HEK293 (cell line): ENCODE data around the gene KIAA0513.

Experiments used
- CTCF ChIA-PET: fragments of 350-600 bp; formaldehyde crosslinking; extraction: SDS; loops from one replicate; lab custom pipeline; 2021; ENCODE audit warnings: antibody characterized with exemption; lab: Yijun Ruan, JAX
- POLR2A ChIA-PET: fragments of 300-600 bp; formaldehyde crosslinking; extraction: SDS; loops from one replicate; lab custom pipeline; 2020; ENCODE audit warnings: antibody characterized with exemption, inconsistent platforms; lab: Yijun Ruan, JAX
- H3K27ac ChIP-seq: fragments of 200-500 bp; sonication (Bioruptor generic); 2 replicates; pipeline ENCODE4 v1.5.1; 2014; ENCODE audit warnings: low read depth, low read length, control low read depth, inconsistent platforms; ENCODE audit errors: extremely low read depth
- H3K36me3 ChIP-seq, 2 experiments: fragments of 200-500 bp in 1 of 2; sonication (Bioruptor generic) in 1 of 2; 1 replicate in 1 of 2; 2 replicates in 1 of 2; pipeline ENCODE4 v1.5.1; 2014 to 2017; ENCODE audit warnings: inconsistent platforms in 2 of 2, low read length in 2 of 2; ENCODE audit not compliant: control insufficient read depth in 2 of 2, insufficient read depth in 1 of 2
- H3K4me1 ChIP-seq: fragments of 200-500 bp; sonication (Bioruptor generic); 2 replicates; pipeline ENCODE4 v1.5.1; 2014; ENCODE audit warnings: mild to moderate bottlenecking, low read length, inconsistent platforms; ENCODE audit not compliant: control insufficient read depth, insufficient read depth
- H3K4me3 ChIP-seq: 2 replicates; pipeline ENCODE4 v1.5.1; 2011; ENCODE audit warnings: low read depth, mild to moderate bottlenecking, control low read depth, low read length, moderate library complexity
- H3K9me3 ChIP-seq: fragments of 200-500 bp; sonication (Bioruptor generic); 2 replicates; pipeline ENCODE4 v1.5.1; 2014; ENCODE audit warnings: low read depth, low read length, inconsistent platforms; ENCODE audit not compliant: control insufficient read depth, insufficient read depth
- HOXC10 ChIP-seq: sonication (generic); formaldehyde crosslinking; IDR thresholded peaks from 2 replicates; pipeline ENCODE4 v1.8.1; 2023; ENCODE audit warnings: mild to moderate bottlenecking, missing genetic modification reagents
- KLF16 ChIP-seq: fragments of 450-650 bp; formaldehyde crosslinking; IDR thresholded peaks from 2 replicates; pipeline ENCODE4 v1.5.1; 2017; ENCODE audit warnings: missing biosample characterization, missing genetic modification characterization
- RBAK ChIP-seq: fragments of 450-650 bp; formaldehyde crosslinking; IDR thresholded peaks from 2 replicates; pipeline ENCODE4 v1.5.1; 2016; ENCODE audit warnings: missing biosample characterization, missing genetic modification characterization
- SP3 ChIP-seq: fragments of 450-650 bp; formaldehyde crosslinking; IDR thresholded peaks from 2 replicates; pipeline ENCODE4 v1.5.1; 2016; ENCODE audit warnings: missing biosample characterization, missing genetic modification characterization
- ZBTB1 ChIP-seq: fragments of 450-650 bp; formaldehyde crosslinking; IDR thresholded peaks from 2 replicates; pipeline ENCODE4 v1.5.1; 2016; ENCODE audit warnings: missing biosample characterization, missing genetic modification characterization
- ZEB2 ChIP-seq: fragments of 450-650 bp; formaldehyde crosslinking; IDR thresholded peaks from 2 replicates; pipeline ENCODE4 v1.5.1; 2016; ENCODE audit warnings: missing biosample characterization, missing genetic modification characterization
- ZFP3 ChIP-seq: fragments of 450-650 bp; formaldehyde crosslinking; IDR thresholded peaks from 2 replicates; pipeline ENCODE4 v1.5.1; 2016; ENCODE audit warnings: low read depth, missing biosample characterization, missing genetic modification characterization
- ZNF146 ChIP-seq: fragments of 450-650 bp; formaldehyde crosslinking; IDR thresholded peaks from 2 replicates; pipeline ENCODE4 v1.5.1; 2016; ENCODE audit warnings: missing biosample characterization, missing genetic modification characterization
- ZNF211 ChIP-seq: fragments of 450-650 bp; formaldehyde crosslinking; IDR thresholded peaks from 2 replicates; pipeline ENCODE4 v1.5.1; 2016; ENCODE audit warnings: low read depth, missing biosample characterization, missing genetic modification characterization
- ZNF501 ChIP-seq: fragments of 450-650 bp; formaldehyde crosslinking; IDR thresholded peaks from 2 replicates; pipeline ENCODE4 v1.5.1; 2016; ENCODE audit warnings: missing biosample characterization, missing genetic modification characterization
- ZNF510 ChIP-seq: fragments of 450-650 bp; formaldehyde crosslinking; IDR thresholded peaks from 2 replicates; pipeline ENCODE4 v1.5.1; 2018; ENCODE audit warnings: mild to moderate bottlenecking, missing genetic modification characterization, missing biosample characterization; ENCODE audit not compliant: insufficient replicate concordance
- ZNF530 ChIP-seq: fragments of 450-650 bp; formaldehyde crosslinking; IDR thresholded peaks from 2 replicates; pipeline ENCODE4 v1.5.1; 2016; ENCODE audit warnings: low read depth, missing biosample characterization, missing genetic modification characterization
- ZNF629 ChIP-seq: fragments of 450-650 bp; formaldehyde crosslinking; IDR thresholded peaks from 2 replicates; pipeline ENCODE4 v1.5.1; 2017; ENCODE audit warnings: missing biosample characterization, missing genetic modification characterization
- ZNF664 ChIP-seq: fragments of 450-650 bp; formaldehyde crosslinking; IDR thresholded peaks from 2 replicates; pipeline ENCODE4 v1.5.1; 2016; ENCODE audit warnings: missing biosample characterization, missing genetic modification characterization
- ZNF670 ChIP-seq: fragments of 450-650 bp; formaldehyde crosslinking; IDR thresholded peaks from 2 replicates; pipeline ENCODE4 v1.5.1; 2016; ENCODE audit warnings: missing biosample characterization, missing genetic modification characterization, low read depth
- ZNF747 ChIP-seq: fragments of 450-650 bp; formaldehyde crosslinking; IDR thresholded peaks from 2 replicates; pipeline ENCODE4 v1.5.1; 2016; ENCODE audit warnings: missing biosample characterization, missing genetic modification characterization
- TF ChIP-seq, protein P1 (sequence below): fragments of 450-650 bp; formaldehyde crosslinking; IDR thresholded peaks from 2 replicates; pipeline ENCODE4 v1.5.1; 2017; ENCODE audit warnings: missing biosample characterization, missing genetic modification characterization
- TF ChIP-seq, protein P2 (sequence below): fragments of 450-650 bp; formaldehyde crosslinking; IDR thresholded peaks from 2 replicates; pipeline ENCODE4 v1.5.1; 2016; ENCODE audit warnings: missing biosample characterization, missing genetic modification characterization
- TF ChIP-seq, protein P3 (sequence below): fragments of 450-650 bp; formaldehyde crosslinking; IDR thresholded peaks from 2 replicates; pipeline ENCODE4 v1.5.1; 2016; ENCODE audit warnings: missing biosample characterization, missing genetic modification characterization
- TF ChIP-seq, protein P4 (sequence below): fragments of 450-650 bp; formaldehyde crosslinking; IDR thresholded peaks from 2 replicates; pipeline ENCODE4 v1.5.1; 2017; ENCODE audit warnings: missing biosample characterization, missing genetic modification characterization
- TF ChIP-seq, protein P5 (sequence below): fragments of 450-650 bp; formaldehyde crosslinking; IDR thresholded peaks from 2 replicates; pipeline ENCODE4 v1.5.1; 2016; ENCODE audit warnings: missing biosample characterization, missing genetic modification characterization

KIAA0513 gene

DNA sequence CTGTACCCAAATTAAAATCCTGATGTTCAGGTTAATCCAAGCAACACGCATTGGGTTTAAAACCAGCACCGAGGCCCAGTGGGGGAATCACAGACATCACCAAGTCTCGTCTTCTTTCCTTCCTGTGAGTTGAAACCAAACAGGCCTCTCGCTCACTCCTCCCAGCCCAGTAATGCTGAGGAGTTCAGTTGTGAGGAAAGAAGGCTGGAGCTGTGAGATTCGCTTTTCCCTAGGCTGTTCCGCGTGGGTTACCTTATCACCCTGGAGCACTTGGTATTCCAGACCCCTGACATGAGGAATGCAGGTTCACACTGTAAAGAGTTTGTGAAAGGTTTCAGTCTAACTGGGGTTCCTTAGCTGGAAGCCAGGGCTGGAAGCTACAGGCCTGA lies 63.9 kb downstream of the KIAA0513 start:
- Histone ChIP-seq H3K27ac (no peak overlapping the region), H3K4me3 (no peak overlapping the region), H3K9me3 (no peaks in the 10 kb centered on the region), H3K4me1 (peaks cover 2% of the 10 kb centered on the region; the same call in 1 of the 2 replicates)
- CTCF ChIA-PET = interaction anchor here (0.6 kb wide), 1 partner anchor 339 kb away, joined by 3 read pairs; no protein-coding TSS in a partner anchor
- no peak for TF ChIP-seq ZBTB1
- TF ChIP-seq ZNF530 (tag by site-specific recombination) = no peak
- TF ChIP-seq, all 188 proteins: peak for 0
- POLR2A ChIA-PET = interaction anchor here (0.9 kb wide), 1 partner anchor 97 kb away, joined by 3 read pairs; no protein-coding TSS in a partner anchor
- H3K36me3 ChIP-seq = peaks cover 0 to 7% of the 10 kb centered on the region in 2 experiments; a peak in 1 of 3 replicates

DNA sequence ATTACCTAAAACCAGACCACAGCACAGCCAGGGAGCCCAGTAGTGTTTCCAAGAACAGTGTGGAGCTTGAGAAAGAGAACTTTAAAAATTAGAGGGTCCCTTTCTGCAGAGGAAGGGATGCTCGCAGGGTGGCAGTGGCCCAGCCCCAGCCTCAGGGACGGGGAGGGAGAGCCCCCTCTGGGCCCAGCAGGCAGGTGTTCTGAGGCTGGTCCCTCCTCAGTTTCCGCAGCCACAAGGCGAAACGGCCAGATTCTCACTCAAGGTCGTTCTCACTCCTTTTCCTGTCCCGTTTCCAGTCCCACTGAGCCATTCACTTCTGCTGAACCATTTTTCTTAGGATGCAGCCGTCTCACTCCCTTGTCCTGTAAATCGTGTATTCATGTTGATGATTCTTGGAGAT lies 64.7 kb downstream of the KIAA0513 start:
- no peak overlapping the region for H3K27ac ChIP-seq
- CTCF ChIA-PET = interaction anchor here (0.6 kb wide), 1 partner anchor 124 kb away, joined by 6 read pairs; no protein-coding TSS in a partner anchor
- no peaks in the 10 kb centered on the region for H3K4me1 ChIP-seq
- peaks cover 0 to 7% of the 10 kb centered on the region in 2 experiments; a peak in 1 of 3 replicates for H3K36me3 ChIP-seq
- no peak overlapping the region for H3K4me3 ChIP-seq
- no peaks in the 10 kb centered on the region for H3K9me3 ChIP-seq
- POLR2A ChIA-PET = interaction anchor here (0.7 kb wide), 1 partner anchor 94 kb away, joined by 3 read pairs; no protein-coding TSS in a partner anchor
- TF ChIP-seq, protein P1, sequence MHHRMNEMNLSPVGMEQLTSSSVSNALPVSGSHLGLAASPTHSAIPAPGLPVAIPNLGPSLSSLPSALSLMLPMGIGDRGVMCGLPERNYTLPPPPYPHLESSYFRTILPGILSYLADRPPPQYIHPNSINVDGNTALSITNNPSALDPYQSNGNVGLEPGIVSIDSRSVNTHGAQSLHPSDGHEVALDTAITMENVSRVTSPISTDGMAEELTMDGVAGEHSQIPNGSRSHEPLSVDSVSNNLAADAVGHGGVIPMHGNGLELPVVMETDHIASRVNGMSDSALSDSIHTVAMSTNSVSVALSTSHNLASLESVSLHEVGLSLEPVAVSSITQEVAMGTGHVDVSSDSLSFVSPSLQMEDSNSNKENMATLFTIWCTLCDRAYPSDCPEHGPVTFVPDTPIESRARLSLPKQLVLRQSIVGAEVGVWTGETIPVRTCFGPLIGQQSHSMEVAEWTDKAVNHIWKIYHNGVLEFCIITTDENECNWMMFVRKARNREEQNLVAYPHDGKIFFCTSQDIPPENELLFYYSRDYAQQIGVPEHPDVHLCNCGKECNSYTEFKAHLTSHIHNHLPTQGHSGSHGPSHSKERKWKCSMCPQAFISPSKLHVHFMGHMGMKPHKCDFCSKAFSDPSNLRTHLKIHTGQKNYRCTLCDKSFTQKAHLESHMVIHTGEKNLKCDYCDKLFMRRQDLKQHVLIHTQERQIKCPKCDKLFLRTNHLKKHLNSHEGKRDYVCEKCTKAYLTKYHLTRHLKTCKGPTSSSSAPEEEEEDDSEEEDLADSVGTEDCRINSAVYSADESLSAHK (tag by site-specific recombination) = no peak
- TF ChIP-seq, protein P2, sequence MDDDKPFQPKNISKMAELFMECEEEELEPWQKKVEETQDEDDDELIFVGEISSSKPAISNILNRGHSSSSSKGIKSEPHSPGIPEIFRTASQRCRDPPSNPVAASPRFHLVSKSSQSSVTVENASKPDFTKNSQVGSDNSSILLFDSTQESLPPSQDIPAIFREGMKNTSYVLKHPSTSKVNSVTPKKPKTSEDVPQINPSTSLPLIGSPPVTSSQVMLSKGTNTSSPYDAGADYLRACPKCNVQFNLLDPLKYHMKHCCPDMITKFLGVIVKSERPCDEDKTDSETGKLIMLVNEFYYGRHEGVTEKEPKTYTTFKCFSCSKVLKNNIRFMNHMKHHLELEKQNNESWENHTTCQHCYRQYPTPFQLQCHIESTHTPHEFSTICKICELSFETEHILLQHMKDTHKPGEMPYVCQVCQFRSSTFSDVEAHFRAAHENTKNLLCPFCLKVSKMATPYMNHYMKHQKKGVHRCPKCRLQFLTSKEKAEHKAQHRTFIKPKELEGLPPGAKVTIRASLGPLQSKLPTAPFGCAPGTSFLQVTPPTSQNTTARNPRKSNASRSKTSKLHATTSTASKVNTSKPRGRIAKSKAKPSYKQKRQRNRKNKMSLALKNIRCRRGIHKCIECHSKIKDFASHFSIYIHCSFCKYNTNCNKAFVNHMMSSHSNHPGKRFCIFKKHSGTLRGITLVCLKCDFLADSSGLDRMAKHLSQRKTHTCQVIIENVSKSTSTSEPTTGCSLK (tag by site-specific recombination) = no peak
- no peak for TF ChIP-seq ZNF629 (tag by site-specific recombination)
- TF ChIP-seq ZNF146 (tag by site-specific recombination) = no peak
- TF ChIP-seq ZEB2 (tag by site-specific recombination) = no peak
- TF ChIP-seq ZFP3 (tag by site-specific recombination) = no peak
- no peak for TF ChIP-seq ZNF501
- TF ChIP-seq ZNF747 = no peak
- TF ChIP-seq ZNF510 (tag by site-specific recombination) = no peak
- no peak for TF ChIP-seq ZNF664 (tag by site-specific recombination)
- no peak for TF ChIP-seq RBAK
- TF ChIP-seq KLF16 (tag by site-specific recombination) = no peak
- TF ChIP-seq, protein P3, sequence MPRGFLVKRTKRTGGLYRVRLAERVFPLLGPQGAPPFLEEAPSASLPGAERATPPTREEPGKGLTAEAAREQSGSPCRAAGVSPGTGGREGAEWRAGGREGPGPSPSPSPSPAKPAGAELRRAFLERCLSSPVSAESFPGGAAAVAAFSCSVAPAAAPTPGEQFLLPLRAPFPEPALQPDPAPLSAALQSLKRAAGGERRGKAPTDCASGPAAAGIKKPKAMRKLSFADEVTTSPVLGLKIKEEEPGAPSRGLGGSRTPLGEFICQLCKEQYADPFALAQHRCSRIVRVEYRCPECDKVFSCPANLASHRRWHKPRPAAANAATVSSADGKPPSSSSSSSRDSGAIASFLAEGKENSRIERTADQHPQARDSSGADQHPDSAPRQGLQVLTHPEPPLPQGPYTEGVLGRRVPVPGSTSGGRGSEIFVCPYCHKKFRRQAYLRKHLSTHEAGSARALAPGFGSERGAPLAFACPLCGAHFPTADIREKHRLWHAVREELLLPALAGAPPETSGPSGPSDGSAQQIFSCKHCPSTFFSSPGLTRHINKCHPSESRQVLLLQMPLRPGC (tag by site-specific recombination) = no peak
- no peak for TF ChIP-seq HOXC10 (CRISPR knock-in tag)
- TF ChIP-seq, protein P4, sequence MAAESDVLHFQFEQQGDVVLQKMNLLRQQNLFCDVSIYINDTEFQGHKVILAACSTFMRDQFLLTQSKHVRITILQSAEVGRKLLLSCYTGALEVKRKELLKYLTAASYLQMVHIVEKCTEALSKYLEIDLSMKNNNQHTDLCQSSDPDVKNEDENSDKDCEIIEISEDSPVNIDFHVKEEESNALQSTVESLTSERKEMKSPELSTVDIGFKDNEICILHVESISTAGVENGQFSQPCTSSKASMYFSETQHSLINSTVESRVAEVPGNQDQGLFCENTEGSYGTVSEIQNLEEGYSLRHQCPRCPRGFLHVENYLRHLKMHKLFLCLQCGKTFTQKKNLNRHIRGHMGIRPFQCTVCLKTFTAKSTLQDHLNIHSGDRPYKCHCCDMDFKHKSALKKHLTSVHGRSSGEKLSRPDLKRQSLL = no peak
- no peak for TF ChIP-seq ZNF211 (tag by site-specific recombination)
- no peak for TF ChIP-seq SP3 (tag by site-specific recombination)
- TF ChIP-seq, protein P5, sequence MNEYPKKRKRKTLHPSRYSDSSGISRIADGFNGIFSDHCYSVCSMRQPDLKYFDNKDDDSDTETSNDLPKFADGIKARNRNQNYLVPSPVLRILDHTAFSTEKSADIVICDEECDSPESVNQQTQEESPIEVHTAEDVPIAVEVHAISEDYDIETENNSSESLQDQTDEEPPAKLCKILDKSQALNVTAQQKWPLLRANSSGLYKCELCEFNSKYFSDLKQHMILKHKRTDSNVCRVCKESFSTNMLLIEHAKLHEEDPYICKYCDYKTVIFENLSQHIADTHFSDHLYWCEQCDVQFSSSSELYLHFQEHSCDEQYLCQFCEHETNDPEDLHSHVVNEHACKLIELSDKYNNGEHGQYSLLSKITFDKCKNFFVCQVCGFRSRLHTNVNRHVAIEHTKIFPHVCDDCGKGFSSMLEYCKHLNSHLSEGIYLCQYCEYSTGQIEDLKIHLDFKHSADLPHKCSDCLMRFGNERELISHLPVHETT (tag by site-specific recombination) = no peak
- TF ChIP-seq ZNF670 (tag by site-specific recombination) = no peak
